HCT116 (cell line): Measurements from ENCODE around the gene FSIP1. TPM values are rescaled to one million over a fixed set of nuclear protein-coding genes. Genes with fewer than 3 reads are reported as not detected.

Experiments
- ATAC-seq: fragments of 200-7000 bp; cut with Tn5 transposase; 2 replicates; pipeline ENCODE4 v1.9.1; 2020; ENCODE audit warnings: mild to moderate bottlenecking, moderate library complexity
- BruUV-seq: library from RNA; stranded (reverse); fragments of 400-500 nt; replicated peaks from 2 replicates; lab custom pipeline; 2021; lab: Mats Ljungman, UMichigan
- CTCF ChIA-PET: fragments of 300-600 bp; sonication (Branson Sonifier 250); formaldehyde crosslinking; loops from one replicate; lab custom pipeline; 2021; ENCODE audit warnings: antibody characterized with exemption; lab: Charles Lee
- POLR2A ChIA-PET: fragments of 300-600, 350-600 bp; sonication (Branson Sonifier 250); formaldehyde crosslinking; loops from one replicate; lab custom pipeline; 2021; ENCODE audit warnings: antibody characterized with exemption; lab: Charles Lee
- RAD21 ChIA-PET, 2 experiments: fragments of 300-600 bp; sonication (Branson Sonifier 250); formaldehyde crosslinking; loops; one replicate each; lab custom pipeline; 2023; ENCODE audit warnings: low total read pairs in 2 of 2; ENCODE audit not compliant: uncharacterized antibody in 2 of 2, unreplicated experiment in 2 of 2, low non-redundant PET in 1 of 2; lab: Charles Lee
- DNase-seq: peaks from one replicate; pipeline ENCODE4 v3.0.0-alpha.2; 2010; ENCODE audit warnings: low read depth, low spot score
- H2AFZ ChIP-seq: fragments of 200-600 bp; shearing (Covaris generic), sonication (generic); 2 replicates; pipeline ENCODE4 v1.6.1; 2017; ENCODE audit warnings: low read depth, mixed run types, mixed read lengths, antibody characterized with exemption, low read length; ENCODE audit not compliant: poor library complexity, severe bottlenecking
- H3K27ac ChIP-seq: 2 replicates; pipeline ENCODE4 v1.5.1; 2012; ENCODE audit warnings: low read depth, low read length
- H3K27me3 ChIP-seq: fragments of 200-600 bp; sonication (generic); 2 replicates; pipeline ENCODE4 v1.6.1; 2016; ENCODE audit warnings: mixed run types, low read length, mixed read lengths; ENCODE audit not compliant: insufficient read depth
- H3K36me3 ChIP-seq, 2 experiments: fragments of 200-500 bp in 1 of 2; fragments of 200-600 bp in 1 of 2; sonication (Bioruptor generic) in 1 of 2; sonication (generic) in 1 of 2; 2 replicates each; pipeline versions ENCODE4 v1.5.1 to v1.6.1; 2014 to 2016; ENCODE audit warnings: low read length in 2 of 2, inconsistent platforms in 1 of 2, mixed read lengths in 1 of 2, mixed run types in 1 of 2; ENCODE audit not compliant: insufficient read depth in 2 of 2, control insufficient read depth in 1 of 2
- H3K4me1 ChIP-seq, 2 experiments: fragments of 200-600 bp in 1 of 2; sonication (generic) in 1 of 2; 2 replicates each; pipeline versions ENCODE4 v1.5.1 to v1.6.1; 2012 to 2017; ENCODE audit warnings: low read length in 2 of 2, inconsistent platforms in 1 of 2, mild to moderate bottlenecking in 1 of 2, mixed read lengths in 1 of 2, mixed run types in 1 of 2, moderate library complexity in 1 of 2; ENCODE audit not compliant: insufficient read depth in 2 of 2, control insufficient read depth in 1 of 2
- H3K4me2 ChIP-seq: fragments of 200-600 bp; sonication (generic); 2 replicates; pipeline ENCODE4 v1.6.1; 2017; ENCODE audit warnings: mixed run types, low read length, mixed read lengths
- H3K4me3 ChIP-seq, 2 experiments: fragments of 200-600 bp in 1 of 2; sonication (generic) in 1 of 2; replicated peaks in 1 of 2; 2 replicates each; pipeline ENCODE4 v1.5.1; 2011 to 2016; ENCODE audit warnings: low read length in 2 of 2, control low read depth in 1 of 2, low read depth in 1 of 2, mild to moderate bottlenecking in 1 of 2, mixed read lengths in 1 of 2, mixed run types in 1 of 2
- H3K79me2 ChIP-seq: fragments of 200-600 bp; sonication (generic); 2 replicates; pipeline ENCODE4 v1.6.1; 2017; ENCODE audit warnings: mild to moderate bottlenecking, mixed run types, low read length, moderate library complexity, mixed read lengths; ENCODE audit not compliant: insufficient read depth
- H3K9ac ChIP-seq: fragments of 200-600 bp; sonication (generic); 2 replicates; pipeline ENCODE4 v1.6.1; 2016; ENCODE audit warnings: low read length, mixed read lengths
- H3K9me2 ChIP-seq: fragments of 200-600 bp; sonication (generic), shearing (Covaris generic); 2 replicates; pipeline ENCODE4 v1.6.1; 2017; ENCODE audit warnings: mixed run types, mild to moderate bottlenecking, moderate library complexity; ENCODE audit not compliant: insufficient read depth
- H3K9me3 ChIP-seq, 2 experiments: fragments of 200-500 bp in 1 of 2; fragments of 200-600 bp in 1 of 2; sonication (Bioruptor generic) in 1 of 2; sonication (generic) in 1 of 2; 2 replicates each; pipeline ENCODE4 v1.6.1; 2014 to 2017; ENCODE audit warnings: low read length in 2 of 2, mixed read lengths in 2 of 2, inconsistent platforms in 1 of 2, low read depth in 1 of 2, mild to moderate bottlenecking in 1 of 2, mixed run types in 1 of 2, moderate library complexity in 1 of 2; ENCODE audit not compliant: control insufficient read depth in 1 of 2, insufficient read depth in 1 of 2
- H4K20me1 ChIP-seq: fragments of 200-600 bp; sonication (generic), shearing (Covaris generic); 2 replicates; pipeline ENCODE4 v1.6.1; 2017; ENCODE audit warnings: mixed run types, mild to moderate bottlenecking, moderate library complexity; ENCODE audit not compliant: insufficient read depth
- EGR1 ChIP-seq: IDR thresholded peaks from 2 replicates; pipeline ENCODE4 v1.6.1; 2012; ENCODE audit warnings: low read depth
- EZH2phosphoT487 ChIP-seq: fragments of 200-600 bp; IDR thresholded peaks from 2 replicates; pipeline ENCODE4 v1.6.1; 2018; ENCODE audit warnings: antibody characterized with exemption, borderline replicate concordance
- JUND ChIP-seq: IDR thresholded peaks from 2 replicates; pipeline ENCODE4 v1.6.1; 2012
- SIN3A ChIP-seq: IDR thresholded peaks from 2 replicates; pipeline ENCODE4 v1.6.1; 2012; ENCODE audit warnings: low read depth
- SRF ChIP-seq: IDR thresholded peaks from 2 replicates; pipeline ENCODE4 v1.6.1; 2012; ENCODE audit warnings: low read depth
- ZNF274 ChIP-seq: fragments of 200-500 bp; sonication (Bioruptor generic); IDR thresholded peaks from 2 replicates; pipeline ENCODE4 v1.6.1; 2014; ENCODE audit warnings: mild to moderate bottlenecking, low read depth, low read length, inconsistent platforms
- intact Hi-C: fragments of 100-400 bp; cut with micrococcal nuclease; formaldehyde crosslinking; loops from 2 replicates; pipeline ENCODE4 v1.10.0; 2022
- total RNA-seq: library from RNA; stranded (reverse); gene quantifications from one replicate; pipeline ENCODE4 v1.2.1, GENCODE V29; 2021; ENCODE audit not compliant: unreplicated experiment
- TF ChIP-seq, protein P1 (sequence below): IDR thresholded peaks from 2 replicates; pipeline ENCODE4 v1.6.1; 2011; ENCODE audit warnings: mild to moderate bottlenecking, low read length, moderate library complexity; ENCODE audit not compliant: insufficient replicate concordance; ENCODE audit errors: extremely low read depth

FSIP1 gene
- total RNA-seq, 1 experiment from 2014 or later: 0.42 TPM

DNA sequence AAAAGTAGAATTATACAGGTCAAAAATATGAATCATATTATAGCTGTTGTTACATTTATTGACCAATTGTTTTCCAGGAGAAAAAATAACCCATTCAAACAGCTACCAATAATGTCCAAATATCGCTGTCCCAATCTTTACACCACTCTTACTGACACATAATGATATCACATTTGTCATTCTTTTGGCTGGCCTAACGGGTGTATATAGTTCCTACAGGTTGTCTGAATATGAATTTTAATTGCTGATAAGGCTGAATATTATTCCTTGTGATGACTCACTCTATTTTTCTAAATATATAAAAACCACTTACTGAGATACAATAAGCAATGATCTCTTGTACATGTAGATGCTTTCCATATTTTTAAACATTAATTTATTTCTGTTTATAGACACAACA is 76.4 kb downstream of the FSIP1 start:
- POLR2A ChIA-PET: no interaction called here
- H4K20me1 ChIP-seq: no peaks in the 10 kb centered on the region
- TF ChIP-seq EGR1 (no peak), SRF (no peak)
- no peak for ATAC-seq
- no peak overlapping the region for H2AFZ ChIP-seq
- no peak overlapping the region for H3K4me3 ChIP-seq
- no peaks in the 10 kb centered on the region for H3K27me3 ChIP-seq
- H3K4me1 ChIP-seq: no peaks in the 10 kb centered on the region
- H3K9me3 ChIP-seq: no peaks in the 10 kb centered on the region
- BruUV-seq: no TSS peak
- RAD21 ChIA-PET: no interaction called here
- H3K9ac ChIP-seq: no peak overlapping the region
- no peak overlapping the region for H3K27ac ChIP-seq
- H3K79me2 ChIP-seq: no peaks in the 10 kb centered on the region
- no peak for DNase-seq
- intact Hi-C loops: no loop called here
- H3K4me2 ChIP-seq: no peak overlapping the region
- no peaks in the 10 kb centered on the region for H3K36me3 ChIP-seq
- no peaks in the 10 kb centered on the region for H3K9me2 ChIP-seq
- CTCF ChIA-PET: interaction anchor here (1.4 kb wide), 1 partner anchor 20 kb away, joined by 4 read pairs; no protein-coding TSS in a partner anchor

DNA sequence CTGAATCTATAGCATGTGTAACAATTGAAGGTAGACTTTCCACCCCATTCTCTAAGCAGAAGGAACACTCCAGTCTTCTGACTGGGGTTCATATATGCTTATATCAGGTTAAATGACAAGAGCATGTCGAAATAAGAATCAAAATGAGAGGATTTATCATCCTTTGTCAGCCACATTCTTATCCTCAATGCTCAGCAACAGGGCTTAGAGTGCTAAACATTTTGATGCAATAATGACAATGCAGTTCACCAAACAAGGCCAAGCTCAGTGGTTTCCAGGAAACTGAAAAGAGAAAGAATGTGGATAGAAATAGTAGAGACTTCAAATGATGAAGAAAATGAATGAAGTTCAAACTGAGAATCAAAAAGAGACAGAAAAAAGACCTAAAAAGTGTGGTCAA is 78.0 kb downstream of the FSIP1 start:
- BruUV-seq: no TSS peak
- ChIA-PET RAD21 (no interaction called here), CTCF (no interaction called here), POLR2A (no interaction called here)
- Histone ChIP-seq H3K9ac (no peak overlapping the region), H3K9me2 (no peaks in the 10 kb centered on the region), H3K4me2 (no peak overlapping the region), H3K4me1 (no peaks in the 10 kb centered on the region), H3K27me3 (no peaks in the 10 kb centered on the region), H3K27ac (no peak overlapping the region), H3K79me2 (no peaks in the 10 kb centered on the region), H3K4me3 (no peak overlapping the region), H3K36me3 (no peaks in the 10 kb centered on the region), H3K9me3 (no peaks in the 10 kb centered on the region), H2AFZ (no peak overlapping the region), H4K20me1 (no peaks in the 10 kb centered on the region)
- intact Hi-C loops: no loop called here
- TF ChIP-seq, protein P1, sequence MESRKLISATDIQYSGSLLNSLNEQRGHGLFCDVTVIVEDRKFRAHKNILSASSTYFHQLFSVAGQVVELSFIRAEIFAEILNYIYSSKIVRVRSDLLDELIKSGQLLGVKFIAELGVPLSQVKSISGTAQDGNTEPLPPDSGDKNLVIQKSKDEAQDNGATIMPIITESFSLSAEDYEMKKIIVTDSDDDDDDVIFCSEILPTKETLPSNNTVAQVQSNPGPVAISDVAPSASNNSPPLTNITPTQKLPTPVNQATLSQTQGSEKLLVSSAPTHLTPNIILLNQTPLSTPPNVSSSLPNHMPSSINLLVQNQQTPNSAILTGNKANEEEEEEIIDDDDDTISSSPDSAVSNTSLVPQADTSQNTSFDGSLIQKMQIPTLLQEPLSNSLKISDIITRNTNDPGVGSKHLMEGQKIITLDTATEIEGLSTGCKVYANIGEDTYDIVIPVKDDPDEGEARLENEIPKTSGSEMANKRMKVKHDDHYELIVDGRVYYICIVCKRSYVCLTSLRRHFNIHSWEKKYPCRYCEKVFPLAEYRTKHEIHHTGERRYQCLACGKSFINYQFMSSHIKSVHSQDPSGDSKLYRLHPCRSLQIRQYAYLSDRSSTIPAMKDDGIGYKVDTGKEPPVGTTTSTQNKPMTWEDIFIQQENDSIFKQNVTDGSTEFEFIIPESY: no peak
- TF ChIP-seq ZNF274: no peak
- no peak for TF ChIP-seq EZH2phosphoT487
- no peak for TF ChIP-seq SIN3A
- no peak for TF ChIP-seq SRF
- no peak for TF ChIP-seq JUND
- ATAC-seq (no peak), DNase-seq (no peak)
